GM20000 (cell line): ENCODE measurements around the gene SNX20.
A peak's percentile ranks its signal among the peaks of the same experiment; 100 is the strongest.

Experiments used
- DNase-seq: peaks from one replicate; pipeline ENCODE4 v3.0.0; 2012; ENCODE audit warnings: low spot score
- CTCF ChIP-seq: IDR thresholded peaks from 2 replicates; pipeline ENCODE4 v1.5.1; 2012; ENCODE audit warnings: mild to moderate bottlenecking, control low read depth; ENCODE audit errors: extremely low read depth, missing control alignments

The SNX20 gene

DNA sequence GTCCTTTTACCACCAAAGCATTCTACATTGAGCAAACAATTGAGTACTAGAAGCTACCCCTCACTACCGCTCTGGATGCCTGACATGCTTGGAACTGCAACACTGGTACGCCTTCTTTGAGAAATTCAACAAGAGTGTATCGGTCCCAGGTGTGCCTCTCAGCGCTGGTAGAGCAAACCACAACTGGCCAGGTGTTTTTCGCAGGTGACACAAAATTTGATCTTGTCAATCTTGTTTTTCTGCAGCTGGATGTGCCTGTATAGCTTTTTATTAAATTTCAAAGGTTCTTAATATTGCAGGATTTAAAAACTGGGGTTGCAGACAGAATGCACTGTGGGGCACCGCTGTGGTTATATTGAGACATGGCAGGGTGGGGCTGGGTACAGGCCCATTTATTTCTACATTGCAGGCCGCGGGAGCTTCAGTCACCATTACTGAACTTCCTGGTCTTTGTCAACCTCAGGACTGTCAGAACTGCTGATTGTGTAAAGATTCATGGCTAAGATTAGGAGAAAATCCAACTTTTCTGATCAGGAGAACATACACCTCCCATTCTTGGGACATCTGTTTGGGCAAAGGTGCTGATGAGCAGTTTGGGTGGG is 4.5 kb upstream of the SNX20 start:
- DNase-seq, result no peak

GRCh38 chr16:50684823-50685461 is 3.8 kb upstream of the SNX20 start:
- TF ChIP-seq CTCF, result no peak

More for the DNA sequence above, 4.5 kb upstream of the SNX20 start:
- TF ChIP-seq CTCF, result no peak

DNA sequence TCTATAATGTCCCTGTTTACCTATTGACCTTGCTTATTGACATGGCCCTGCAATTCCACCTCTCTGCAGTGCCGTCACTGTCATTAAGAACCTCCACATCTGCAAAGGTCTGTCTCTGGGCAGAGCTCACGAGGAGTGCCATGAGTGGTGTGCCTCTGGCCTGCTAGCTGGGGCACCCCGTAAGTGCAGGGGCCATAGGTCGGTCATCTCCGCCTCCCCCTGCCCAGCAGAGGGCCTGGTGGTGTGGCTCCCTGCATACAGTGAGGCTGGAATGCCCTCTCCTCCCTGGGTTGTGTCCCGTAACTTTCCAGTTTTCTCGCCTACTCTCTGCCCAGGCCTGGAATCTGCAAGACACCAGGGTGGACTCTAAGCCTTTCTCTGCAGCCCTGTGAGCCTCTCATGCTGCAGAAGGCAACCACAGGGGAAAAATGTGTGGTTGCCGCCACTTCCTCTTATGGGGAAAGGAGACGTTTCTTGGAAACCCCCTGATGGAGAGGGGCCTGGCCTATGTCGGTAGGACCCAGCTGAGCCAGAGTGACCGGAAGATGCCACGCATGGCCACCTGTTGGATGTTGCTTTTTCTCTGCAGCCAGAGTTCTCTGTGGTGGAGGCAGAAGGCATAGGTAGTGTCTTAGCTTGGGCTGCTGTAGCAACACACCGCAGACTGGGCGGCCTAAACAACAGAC is 2.7 kb upstream of the SNX20 start:
- peak; percentile 79 for DNase-seq

More at GRCh38 chr16:50684823-50685461, 3.8 kb upstream of the SNX20 start:
- no peak for DNase-seq

DNA sequence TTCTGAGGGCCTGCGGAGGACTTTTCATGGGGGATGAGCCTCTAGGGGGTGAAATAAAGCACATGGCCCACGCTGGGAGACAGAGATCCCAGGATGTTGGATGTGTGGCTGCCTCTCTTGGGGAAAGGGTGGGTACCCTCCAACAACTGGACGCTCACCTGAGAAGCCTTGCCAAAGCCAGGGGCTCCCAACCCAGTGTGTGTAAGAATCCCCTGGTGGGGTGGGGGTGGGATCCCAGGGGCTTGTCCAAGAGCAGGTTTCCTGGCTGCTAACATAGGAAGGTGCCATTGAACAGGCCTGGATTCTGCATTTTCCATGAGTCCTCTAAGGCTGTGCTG is 587 bp downstream of the SNX20 start:
- DNase-seq, result no peak
- no peak for TF ChIP-seq CTCF

More for the DNA sequence above, 2.7 kb upstream of the SNX20 start:
- no peak for TF ChIP-seq CTCF

DNA sequence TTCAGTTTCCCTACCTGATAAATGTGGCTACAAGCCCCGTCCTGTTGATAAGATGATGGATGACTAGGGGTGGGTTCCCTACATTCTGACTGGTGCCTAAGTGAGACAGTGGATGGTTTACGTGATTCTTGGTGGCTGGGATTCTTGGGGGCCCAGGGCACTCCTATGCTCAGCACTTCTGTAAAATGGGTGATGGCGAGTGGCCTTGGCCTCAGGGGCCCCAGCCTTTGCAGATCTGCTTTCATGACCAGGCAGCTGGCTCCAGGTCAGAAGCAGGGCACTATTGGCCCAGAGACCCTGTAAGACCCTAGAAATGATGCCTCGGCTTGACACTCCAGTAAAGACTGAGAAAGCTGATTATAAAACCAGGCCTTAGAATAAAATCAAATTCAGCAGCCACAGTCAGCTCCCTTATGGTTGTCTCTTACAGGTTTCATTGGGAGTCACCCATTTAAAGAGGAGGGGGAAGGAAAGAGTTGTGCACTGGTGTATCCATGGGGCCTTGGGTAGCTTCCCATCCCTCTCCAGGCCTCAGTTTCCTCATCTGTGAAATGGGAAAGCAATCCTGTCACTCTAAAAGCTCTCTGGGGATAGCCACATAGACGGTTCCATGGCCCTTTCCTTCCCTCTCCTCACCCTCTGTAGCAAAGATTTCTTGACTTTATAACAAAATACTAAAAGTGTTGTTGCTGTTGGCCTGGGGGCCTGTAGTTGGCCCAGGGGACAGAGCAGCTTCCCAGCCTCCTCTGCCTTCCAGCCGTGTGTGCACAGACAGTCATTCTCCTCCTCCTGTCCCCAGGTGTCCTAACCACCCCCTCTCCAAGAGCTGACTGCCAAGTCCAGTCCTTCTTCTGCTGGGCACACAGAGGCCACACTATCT is 1.2 kb downstream of the SNX20 start:
- DNase-seq, result no peak
- no peak for TF ChIP-seq CTCF

DNA sequence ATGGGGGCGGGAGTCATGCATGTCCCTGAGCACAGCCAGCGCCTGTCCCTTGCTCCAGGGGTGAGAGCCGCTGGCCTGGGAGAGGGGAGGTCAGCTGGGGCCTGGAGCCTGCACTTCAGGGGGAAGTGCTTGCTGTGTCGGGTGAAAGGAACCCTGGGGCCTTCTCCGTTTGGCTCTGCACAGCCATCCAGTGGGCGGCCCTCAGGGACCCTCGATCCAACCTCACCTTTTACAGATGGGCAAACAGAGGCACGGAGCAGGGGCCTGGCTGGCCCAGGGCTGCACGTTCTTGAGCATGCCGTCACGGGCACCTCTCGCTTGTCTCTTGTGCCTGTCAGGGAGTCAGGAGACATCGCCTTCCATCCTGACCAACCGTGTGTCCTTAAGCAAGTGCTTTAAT is 1.8 kb downstream of the SNX20 start:
- no peak for TF ChIP-seq CTCF

More for the DNA sequence above, 1.8 kb downstream of the SNX20 start:
- DNase-seq, result no peak
